ENCODE measurements around the gene SPATA4. TPM values are rescaled to one million over a fixed set of nuclear protein-coding genes. Genes with fewer than 3 reads are reported as not detected.

The SPATA4 gene
- polyA plus RNA-seq, 3 donors: 0.09 TPM; not detected in 2

- H3K27ac ChIP-seq (ENCODE audit: low read depth, low read length): no peak overlapping the region
- 69 to 73% (median 69%) methylated on average over 3 of the region's 3 CpGs for WGBS, 3 donors
Measured at GRCh38 chr4:176193938-176194337, 1.4 kb downstream of the SPATA4 start.

DNA sequence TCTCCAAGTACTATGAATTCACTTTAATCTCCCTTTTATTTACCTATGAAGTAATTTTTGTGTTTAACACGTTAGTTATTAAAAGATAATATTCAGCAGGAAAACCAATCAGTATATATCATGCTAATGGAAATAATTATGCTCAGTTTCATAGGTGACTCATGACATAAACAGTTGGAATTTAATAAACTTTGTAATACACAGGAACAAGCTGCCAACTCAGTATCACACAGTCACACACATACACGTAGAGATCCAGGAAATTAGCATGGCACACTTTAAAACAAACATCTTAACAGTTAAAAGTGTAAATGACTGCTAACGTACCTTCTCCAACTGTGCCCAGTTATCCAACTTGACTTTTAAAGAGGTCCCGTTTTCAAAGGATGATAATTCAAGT is 2.3 kb downstream of the SPATA4 start:
- H3K27ac ChIP-seq (ENCODE audit: low read depth, low read length): no peak overlapping the region
- WGBS, 3 donors: 24 to 42% (median 41%) methylated on average over 4 of the region's 4 CpGs

GRCh38 chr4:176191974-176192373 is 3.4 kb downstream of the SPATA4 start:
- whole genome bisulfite sequencing, 3 donors: 28 to 35% (median 31%) methylated on average over 1 of the region's 1 CpG
- H3K27ac ChIP-seq (ENCODE audit: low read depth, low read length): no peak overlapping the region

GRCh38 chr4:176189891-176190795 is 5.2 kb downstream of the SPATA4 start:
- no peak overlapping the region for H3K27ac ChIP-seq (ENCODE audit: low read depth, low read length)
- WGBS, 3 donors: 67 to 75% (median 72%) methylated on average over 11 of the region's 11 CpGs

DNA sequence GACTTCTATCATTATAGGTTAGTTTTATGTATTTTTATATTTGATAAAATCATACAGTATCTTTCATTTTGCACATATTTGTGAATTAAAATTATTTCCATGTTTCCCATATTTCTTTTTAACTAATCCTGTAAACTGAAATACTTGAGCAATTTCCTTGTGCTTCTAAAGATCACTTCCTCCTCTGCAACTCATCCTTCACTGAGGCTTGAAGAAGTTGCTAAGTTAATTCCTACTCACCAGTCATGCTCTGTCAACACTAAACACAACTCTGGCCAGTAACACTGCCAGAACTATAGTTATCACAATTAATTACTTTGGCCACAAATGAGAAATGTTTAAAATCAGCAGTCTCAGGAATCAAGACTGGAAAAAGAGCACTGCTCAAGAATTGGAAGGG is 6.7 kb downstream of the SPATA4 start:
- no peak overlapping the region for H3K27ac ChIP-seq (ENCODE audit: low read depth, low read length)

- H3K27ac ChIP-seq (ENCODE audit: low read depth, low read length): no peak overlapping the region
- WGBS, 3 donors: 62 to 81% (median 79%) methylated on average over 2 of the region's 2 CpGs
Measured at GRCh38 chr4:176187624-176188023, 7.8 kb downstream of the SPATA4 start.

GRCh38 chr4:176186671-176187395 is 8.6 kb downstream of the SPATA4 start:
- 63 to 70% (median 63%) methylated on average over 6 of the region's 6 CpGs for WGBS, 3 donors
- H3K27ac ChIP-seq (ENCODE audit: low read depth, low read length): no peak overlapping the region

DNA sequence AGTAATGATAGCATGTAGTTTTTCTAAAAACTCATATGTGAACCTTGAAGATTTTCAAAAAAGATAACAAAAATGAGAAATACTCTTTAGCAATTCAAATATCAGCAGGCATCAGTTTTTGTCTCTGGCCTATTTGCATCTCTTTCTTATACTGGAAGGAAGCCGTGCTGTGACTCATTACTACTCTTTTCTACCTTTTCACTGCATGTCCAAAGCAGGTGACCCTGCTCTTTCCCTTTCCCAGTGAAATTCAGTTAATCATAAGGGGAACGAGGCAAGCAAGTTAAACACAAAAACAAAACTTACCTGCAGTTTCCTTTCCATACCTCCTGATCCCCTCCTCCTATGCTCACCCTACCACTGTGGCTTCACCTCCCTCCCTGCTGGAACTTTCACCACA is 9.3 kb downstream of the SPATA4 start:
- 55 to 71% (median 67%) methylated on average over 2 of the region's 2 CpGs for WGBS, 3 donors
- H3K27ac ChIP-seq (ENCODE audit: low read depth, low read length): no peak overlapping the region

DNA sequence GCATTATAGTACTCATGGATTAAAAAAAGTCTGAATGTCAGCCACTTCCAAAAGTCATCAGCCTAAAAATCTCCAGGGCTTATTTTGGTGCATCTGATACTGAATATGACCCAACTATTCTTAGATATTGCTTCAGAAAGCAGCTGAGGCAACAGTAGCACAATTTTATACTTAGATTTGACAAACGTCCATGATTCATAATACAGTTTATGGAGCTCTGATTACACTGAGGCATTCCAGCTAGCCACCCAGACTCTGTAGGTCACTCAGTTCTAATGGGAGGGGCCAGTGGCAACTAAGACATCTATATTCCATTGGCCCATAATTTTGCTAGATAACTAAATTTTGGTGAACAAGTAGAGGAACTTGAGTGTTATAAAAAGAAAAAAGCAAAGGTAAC is 10.3 kb downstream of the SPATA4 start:
- H3K27ac ChIP-seq (ENCODE audit: low read depth, low read length): no peak overlapping the region
- WGBS, 3 donors: 18 to 55% (median 52%) methylated on average over 1 of the region's 1 CpG

- H3K27ac ChIP-seq (ENCODE audit: low read depth, low read length): no peak overlapping the region
Measured at GRCh38 chr4:176163041-176163440, 32.3 kb downstream of the SPATA4 start.

GRCh38 chr4:176156656-176157055 is 38.7 kb downstream of the SPATA4 start:
- WGBS, 3 donors: 93 to 95% (median 95%) methylated on average over 5 of the region's 5 CpGs

More at GRCh38 chr4:176163041-176163440, 32.3 kb downstream of the SPATA4 start:
- WGBS, 3 donors: 96 to 97% (median 97%) methylated on average over 3 of the region's 3 CpGs

DNA sequence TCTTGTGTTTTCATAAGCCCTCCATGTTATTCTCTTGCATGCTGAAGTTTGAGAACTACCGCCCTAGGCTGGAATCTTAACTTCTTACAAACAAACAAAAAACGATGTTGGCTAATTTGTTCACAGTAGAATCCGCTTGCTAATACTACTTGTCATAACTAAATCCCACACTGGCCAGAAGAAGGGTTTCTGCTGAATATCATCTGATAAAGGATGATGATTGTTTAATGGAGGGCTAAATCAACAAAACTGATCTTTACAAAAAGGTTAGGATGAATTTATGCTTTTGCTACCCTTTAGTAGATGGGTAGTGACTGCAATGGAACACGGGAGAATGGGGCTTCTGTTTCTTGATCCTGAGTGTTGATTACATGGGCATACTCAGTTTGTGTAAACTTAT is 42.3 kb downstream of the SPATA4 start:
- no peak overlapping the region for H3K27ac ChIP-seq (ENCODE audit: low read depth, low read length)
- WGBS, 3 donors: 75 to 81% (median 78%) methylated on average over 4 of the region's 4 CpGs

More at GRCh38 chr4:176156656-176157055, 38.7 kb downstream of the SPATA4 start:
- H3K27ac ChIP-seq (ENCODE audit: low read depth, low read length): no peak overlapping the region

GRCh38 chr4:176150704-176151103 is 44.7 kb downstream of the SPATA4 start:
- WGBS, 3 donors: 71 to 84% (median 74%) methylated on average over 2 of the region's 2 CpGs
- no peak overlapping the region for H3K27ac ChIP-seq (ENCODE audit: low read depth, low read length)

DNA sequence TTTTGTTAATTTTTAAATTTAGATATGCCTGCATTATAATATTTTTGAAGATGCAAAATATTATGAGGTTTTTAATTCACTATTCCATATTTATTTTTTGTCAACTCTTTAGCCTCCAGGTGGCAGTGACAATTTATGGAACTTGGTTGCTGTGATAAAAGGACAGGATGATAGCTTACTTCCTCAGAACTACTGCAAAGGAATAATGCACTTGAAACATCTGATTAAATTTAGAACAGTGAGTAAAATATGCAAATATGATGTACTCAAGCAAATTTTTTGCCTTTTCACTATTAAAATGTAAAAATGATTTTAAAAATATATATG is 45.1 kb downstream of the SPATA4 start:
- no peak overlapping the region for H3K27ac ChIP-seq (ENCODE audit: low read depth, low read length)

- no peak overlapping the region for H3K27ac ChIP-seq (ENCODE audit: low read depth, low read length)
- 66 to 84% (median 81%) methylated on average over 3 of the region's 3 CpGs for WGBS, 3 donors
Measured at GRCh38 chr4:176149680-176150355, 45.6 kb downstream of the SPATA4 start.

- WGBS, 3 donors: 67 to 73% (median 68%) methylated on average over 2 of the region's 2 CpGs
- no peak overlapping the region for H3K27ac ChIP-seq (ENCODE audit: low read depth, low read length)
Measured at GRCh38 chr4:176142253-176142652, 53.1 kb downstream of the SPATA4 start.

DNA sequence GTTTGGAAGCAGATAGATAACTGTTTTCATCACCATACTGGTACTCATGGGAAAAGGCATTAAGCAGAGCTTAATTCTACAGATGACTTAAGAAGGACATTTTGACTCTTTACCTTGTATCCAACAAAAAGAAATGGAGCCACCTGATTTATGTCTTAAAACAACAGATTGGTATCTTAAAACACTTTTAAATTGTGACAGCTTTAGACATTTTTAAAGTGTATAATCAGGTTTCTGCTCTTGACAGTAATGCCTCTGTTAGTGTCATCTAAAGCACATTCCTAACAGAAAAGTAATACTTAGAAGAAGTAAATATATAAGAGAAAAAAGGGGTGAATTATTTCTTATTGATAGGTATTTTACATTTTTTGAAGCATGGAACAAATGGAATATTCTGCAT is 55.9 kb downstream of the SPATA4 start:
- no peak overlapping the region for H3K27ac ChIP-seq (ENCODE audit: low read depth, low read length)

GRCh38 chr4:176137631-176138030 is 57.8 kb downstream of the SPATA4 start:
- no peak overlapping the region for H3K27ac ChIP-seq (ENCODE audit: low read depth, low read length)

- H3K27ac ChIP-seq (ENCODE audit: low read depth, low read length): no peak overlapping the region
- WGBS, 3 donors: 70 to 87% (median 74%) methylated on average over 2 of the region's 2 CpGs
Measured at GRCh38 chr4:176134670-176135069, 60.7 kb downstream of the SPATA4 start.
